H1 (cell line): Measurements from ENCODE around the gene CIBAR2.

ENCODE experiments used
- CHD1 ChIP-seq: IDR thresholded peaks from 2 replicates; pipeline ENCODE4 v1.6.1; 2012; ENCODE audit warnings: low read depth, low read length, improper control_type of control experiment
- CTCF ChIP-seq, 3 experiments: IDR thresholded peaks; 1 replicate in 2 of 3; 2 replicates in 1 of 3; pipeline versions ENCODE4 v1.5.1 to v1.6.1; 2011; ENCODE audit warnings: low read length in 3 of 3, mild to moderate bottlenecking in 3 of 3, inconsistent platforms in 2 of 3, low read depth in 1 of 3, moderate library complexity in 1 of 3; ENCODE audit not compliant: insufficient read depth in 1 of 3; ENCODE audit errors: control extremely low read depth in 1 of 3
- EZH2 ChIP-seq: fragments of 200-600 bp; sonication (generic); IDR thresholded peaks from 2 replicates; pipeline ENCODE4 v1.7.1; 2012; ENCODE audit warnings: low read depth, mild to moderate bottlenecking, moderate library complexity, low read length, inconsistent platforms; ENCODE audit not compliant: severe bottlenecking
- HDAC6 ChIP-seq: IDR thresholded peaks from one replicate; pipeline ENCODE4 v1.7.1; 2012; ENCODE audit warnings: low read depth, mild to moderate bottlenecking, inconsistent platforms, low read length, moderate library complexity
- JUN ChIP-seq: IDR thresholded peaks from 2 replicates; pipeline ENCODE4 v1.6.1; 2011; ENCODE audit warnings: low read depth, mild to moderate bottlenecking, improper control_type of control experiment, low read length
- MAX ChIP-seq: IDR thresholded peaks from 2 replicates; pipeline ENCODE4 v1.6.1; 2012; ENCODE audit warnings: inconsistent platforms
- POLR2A ChIP-seq, 2 experiments: IDR thresholded peaks; 1 replicate in 1 of 2; 2 replicates in 1 of 2; pipeline ENCODE4 v1.6.1; 2011; ENCODE audit warnings: low read depth in 2 of 2, low read length in 2 of 2, mild to moderate bottlenecking in 2 of 2; ENCODE audit errors: control extremely low read depth in 1 of 2
- POLR2AphosphoS5 ChIP-seq: IDR thresholded peaks from 2 replicates; pipeline ENCODE4 v1.6.1; 2011; ENCODE audit warnings: low read depth, low read length
- RNF2 ChIP-seq: fragments of 200-900, 300-1000 bp; sonication (generic); IDR thresholded peaks from 2 replicates; pipeline ENCODE4 v1.7.1; 2016; ENCODE audit warnings: borderline replicate concordance, low read depth, mild to moderate bottlenecking, antibody characterized with exemption, low read length; ENCODE audit not compliant: poor library complexity, severe bottlenecking; ENCODE audit errors: missing control alignments
- RXRA ChIP-seq: IDR thresholded peaks from 2 replicates; pipeline ENCODE4 v1.6.1; 2011; ENCODE audit warnings: low read depth, mild to moderate bottlenecking, low read length, moderate library complexity; ENCODE audit not compliant: insufficient read depth
- SIN3A ChIP-seq, 2 experiments: IDR thresholded peaks in 1 of 2; conservative IDR thresholded peaks in 1 of 2; 2 replicates each; pipeline ENCODE4 v1.6.1; 2011 to 2012; ENCODE audit warnings: low read length in 2 of 2, improper control_type of control experiment in 1 of 2, low read depth in 1 of 2, mild to moderate bottlenecking in 1 of 2
- TAF1 ChIP-seq: IDR thresholded peaks from 2 replicates; pipeline ENCODE4 v1.6.1; 2011; ENCODE audit warnings: mild to moderate bottlenecking, low read depth, low read length
- YY1 ChIP-seq: IDR thresholded peaks from 2 replicates; pipeline ENCODE4 v1.6.1; 2011; ENCODE audit warnings: low read depth, mild to moderate bottlenecking, low read length
- ZNF274 ChIP-seq: IDR thresholded peaks from 2 replicates; pipeline ENCODE4 v1.7.0; 2012; ENCODE audit warnings: low read length, borderline replicate concordance; ENCODE audit errors: extremely low read depth

- no peak for TF ChIP-seq POLR2A (IDR thresholded peaks at IDR 0.05; ENCODE audit: control extremely low read depth in 1 of 2, low read depth in 2 of 2, low read length in 2 of 2)
- TF ChIP-seq EZH2 = no peak
- TF ChIP-seq CTCF (IDR thresholded peaks at IDR 0.05; ENCODE audit: control extremely low read depth in 1 of 3, insufficient read depth in 1 of 3, low read depth in 1 of 3, low read length in 3 of 3) = no peak
- TF ChIP-seq MAX = no peak
- no peak for TF ChIP-seq JUN
- TF ChIP-seq RNF2 = no peak
- TF ChIP-seq CHD1 = no peak
- TF ChIP-seq RXRA = no peak
- no peak for TF ChIP-seq YY1
- TF ChIP-seq POLR2AphosphoS5 = no peak
- TF ChIP-seq ZNF274 = no peak
- TF ChIP-seq SIN3A (conservative IDR thresholded peaks at IDR 0.05 in 1 of 2, IDR thresholded peaks at IDR 0.05 in 1 of 2; ENCODE audit: low read depth in 1 of 2, low read length in 2 of 2) = no peak
- no peak for TF ChIP-seq TAF1
- no peak for TF ChIP-seq HDAC6
These were observed 34.2 kb upstream of the CIBAR2 start for GRCh38 chr16:85146532-85146797.
